A549 (cell line): ENCODE measurements around the gene SMIM44. TPM values are rescaled to one million over a fixed set of nuclear protein-coding genes. Genes with fewer than 3 reads are reported as not detected.

Experiments
- ATAC-seq, 2 experiments: fragments of 200-7000 bp in 1 of 2; fragments of >200 bp in 1 of 2; cut with Nextera tagmentation in 1 of 2; cut with Tn5 transposase in 1 of 2; 3 replicates each; pipeline versions ENCODE4 v1.8.0 to v1.9.1; 2018 to 2020; ENCODE audit warnings: mild to moderate bottlenecking in 1 of 2, moderate library complexity in 1 of 2
- CTCF ChIA-PET: fragments of 300-600 bp; sonication (Branson Sonifier 250); formaldehyde crosslinking; extraction: SDS; loops from one replicate; lab custom pipeline; 2021; ENCODE audit warnings: antibody characterized with exemption, inconsistent platforms; lab: Yijun Ruan, JAX
- POLR2A ChIA-PET: fragments of 350-600 bp; formaldehyde crosslinking; extraction: SDS; loops from one replicate; lab custom pipeline; 2021; ENCODE audit warnings: antibody characterized with exemption, inconsistent platforms; lab: Yijun Ruan, JAX
- DNase-seq, 2 experiments: peaks; one replicate each; pipeline versions ENCODE4 v3.0.0 to v3.0.0-alpha.2; 2011 to 2016; ENCODE audit warnings: low read depth in 1 of 2, low spot score in 1 of 2
- FAIRE-seq: peaks from 2 replicates; lab custom pipeline; 2011; peaks lifted over from hg19 to GRCh38; lab: Jason Lieb, UNC
- H3K27ac ChIP-seq, 2 experiments: fragments of >200 bp; sonication (Bioruptor Twin); formaldehyde crosslinking; 3 replicates each; pipeline ENCODE4 v1.5.1; 2016 to 2017
- H3K4me1 ChIP-seq: fragments of >200 bp; sonication (Bioruptor Twin); formaldehyde crosslinking; 3 replicates; pipeline ENCODE4 v1.6.1; 2016
- H3K4me2 ChIP-seq: fragments of >200 bp; sonication (Bioruptor Twin); formaldehyde crosslinking; 3 replicates; pipeline ENCODE4 v1.6.1; 2016
- H3K4me3 ChIP-seq: fragments of >200 bp; sonication (Bioruptor Twin); formaldehyde crosslinking; 3 replicates; pipeline ENCODE4 v1.5.1; 2016
- H3K9me3 ChIP-seq: fragments of >200 bp; sonication (Bioruptor Twin); formaldehyde crosslinking; 3 replicates; pipeline ENCODE4 v1.6.1; 2016
- CBX8 ChIP-seq: fragments of 200-600 bp; sonication (generic); IDR thresholded peaks from 2 replicates; pipeline ENCODE4 v1.6.1; 2016
- CHD4 ChIP-seq: fragments of 200-600 bp; sonication (generic); IDR thresholded peaks from 2 replicates; pipeline ENCODE4 v1.6.1; 2016; ENCODE audit warnings: antibody characterized with exemption, mild to moderate bottlenecking, borderline replicate concordance
- EHF ChIP-seq: fragments of 250-450 bp; sonication (Bioruptor Pico); IDR thresholded peaks from 2 replicates; pipeline ENCODE4 v1.5.0; 2020; ENCODE audit warnings: mild to moderate bottlenecking
- EP300 ChIP-seq, 2 experiments: fragments of >200 bp; sonication (Bioruptor Twin); formaldehyde crosslinking; IDR thresholded peaks; 2 replicates in 1 of 2; 3 replicates in 1 of 2; pipeline ENCODE4 v1.6.1; 2016 to 2017
- FOSB ChIP-seq: fragments of 250-450 bp; sonication (Bioruptor Pico); IDR thresholded peaks from 2 replicates; pipeline ENCODE4 v1.5.0; 2020; ENCODE audit warnings: mild to moderate bottlenecking, moderate library complexity
- FOSL2 ChIP-seq, 2 experiments: fragments of 450-650 bp in 1 of 2; fragments of >200 bp in 1 of 2; sonication (Bioruptor Twin) in 1 of 2; formaldehyde crosslinking; IDR thresholded peaks; 2 replicates each; pipeline versions ENCODE4 v1.5.0 to v1.6.1; 2016 to 2020; ENCODE audit warnings: mild to moderate bottlenecking in 1 of 2, moderate library complexity in 1 of 2
- HOXA7 ChIP-seq: fragments of 250-450 bp; sonication (Bioruptor Pico); IDR thresholded peaks from 2 replicates; pipeline ENCODE4 v1.5.0; 2020; ENCODE audit warnings: mild to moderate bottlenecking, moderate library complexity
- HOXB5 ChIP-seq: fragments of 250-450 bp; sonication (Bioruptor Pico); IDR thresholded peaks from 2 replicates; pipeline ENCODE4 v1.5.0; 2020; ENCODE audit warnings: mild to moderate bottlenecking, moderate library complexity
- JUNB ChIP-seq: fragments of >200 bp; sonication (Bioruptor Twin); formaldehyde crosslinking; IDR thresholded peaks from 2 replicates; pipeline ENCODE4 v1.6.1; 2016
- KDM1A ChIP-seq: fragments of 200-600 bp; sonication (generic); IDR thresholded peaks from 2 replicates; pipeline ENCODE4 v1.6.1; 2016; ENCODE audit warnings: low read depth, mild to moderate bottlenecking
- MAFK ChIP-seq: fragments of 450-650 bp; IDR thresholded peaks from 2 replicates; pipeline ENCODE4 v1.6.1; 2014; ENCODE audit not compliant: partially characterized antibody
- MAX ChIP-seq: IDR thresholded peaks from 2 replicates; pipeline ENCODE4 v1.6.1; 2012
- MYC ChIP-seq: IDR thresholded peaks from 2 replicates; pipeline ENCODE4 v1.6.1; 2012; ENCODE audit warnings: mild to moderate bottlenecking, inconsistent platforms, low read length, improper control_type of control experiment, borderline replicate concordance
- PBX3 ChIP-seq: IDR thresholded peaks from 2 replicates; pipeline ENCODE4 v1.6.1; 2012
- PHF8 ChIP-seq: fragments of 200-600 bp; sonication (generic); IDR thresholded peaks from 2 replicates; pipeline ENCODE4 v1.6.1; 2016; ENCODE audit warnings: low read depth, mild to moderate bottlenecking, antibody characterized with exemption, moderate library complexity, borderline replicate concordance
- RAD21 ChIP-seq, 2 experiments: fragments of >200 bp in 1 of 2; sonication (Bioruptor Twin) in 1 of 2; formaldehyde crosslinking in 1 of 2; IDR thresholded peaks in 1 of 2; conservative IDR thresholded peaks in 1 of 2; 2 replicates in 1 of 2; 3 replicates in 1 of 2; pipeline ENCODE4 v1.6.1; 2012 to 2018; ENCODE audit warnings: inconsistent platforms in 1 of 2
- RCOR1 ChIP-seq: fragments of 150-350 bp; IDR thresholded peaks from 2 replicates; pipeline ENCODE4 v1.6.1; 2014; ENCODE audit warnings: antibody characterized with exemption, low read length, low read depth
- REST ChIP-seq: fragments of 200-600 bp; sonication (generic); IDR thresholded peaks from 2 replicates; pipeline ENCODE4 v1.6.1; 2016; ENCODE audit warnings: antibody characterized with exemption, mild to moderate bottlenecking, moderate library complexity
- TFCP2L1 ChIP-seq: fragments of 250-450 bp; sonication (Bioruptor Pico); IDR thresholded peaks from 2 replicates; pipeline ENCODE4 v1.5.0; 2021; ENCODE audit warnings: mild to moderate bottlenecking
- USF2 ChIP-seq: fragments of 450-650 bp; IDR thresholded peaks from 2 replicates; pipeline ENCODE4 v1.6.1; 2014; ENCODE audit warnings: antibody characterized with exemption
- ZC3H11A ChIP-seq: fragments of 450-650 bp; IDR thresholded peaks from 2 replicates; pipeline ENCODE4 v1.6.1; 2014; ENCODE audit warnings: antibody characterized with exemption, mild to moderate bottlenecking
- WGBS: methylation state at CpG from one replicate; pipeline ENCODE4 v1.1.6; 2017; ENCODE audit errors: missing lambda C conversion rate; 5-methylcytosine and 5-hydroxymethylcytosine counted together
- polyA plus RNA-seq, 4 experiments: library from polyadenylated mRNA; depleted of rRNA in 3 of 4; stranded (reverse); fragments of >200 nt; fragmentation: RNase III in 1 of 4; extraction: RNeasy Plus Mini Kit Qiagen cat#74134 plus additional on column Dnase treatment in 1 of 4; gene quantifications; 2 replicates in 3 of 4; 3 replicates in 1 of 4; pipeline ENCODE4 v1.2.3, GENCODE V29; 2011 to 2017

The SMIM44 gene
- polyA plus RNA-seq, 2 of the 4 experiments (the other 2 are of a cell fraction) = not detected

- POLR2A ChIA-PET = no interaction called here
- Histone ChIP-seq H3K27ac (no peak overlapping the region), H3K4me3 (no peak overlapping the region), H3K9me3 (no peaks in the 10 kb centered on the region), H3K4me1 (no peaks in the 10 kb centered on the region), H3K4me2 (no peak overlapping the region)
- CTCF ChIA-PET = interaction anchor here (2.3 to 5.0 kb wide), 2 partner anchors 8 to 20 kb away, joined by 10 to 27 read pairs; no protein-coding TSS in a partner anchor
- WGBS = 92% methylated on average over 16 of the region's 16 CpGs
- DNase-seq = no peak
- no peak for FAIRE-seq
- TF ChIP-seq USF2 (no peak), FOSL2 (IDR thresholded peaks at IDR 0.05) (no peak), FOSL2 (CRISPR knock-in tag; IDR thresholded peaks at IDR 0.05) (no peak), RAD21 (conservative IDR thresholded peaks at IDR 0.05 in 1 of 2, IDR thresholded peaks at IDR 0.05 in 1 of 2) (no peak), HOXA7 (no peak)
- ATAC-seq = no peak
Measured at GRCh38 chr19:3492919-3493318, 9.7 kb upstream of the SMIM44 start.

GRCh38 chr19:3492131-3492839, 9.0 kb upstream of the SMIM44 start:
- no peak overlapping the region for H3K4me3 ChIP-seq
- no peak overlapping the region for H3K4me2 ChIP-seq
- TF ChIP-seq CBX8 = no peak
- no peak for TF ChIP-seq ZC3H11A
- no peaks in the 10 kb centered on the region for H3K4me1 ChIP-seq
- CTCF ChIA-PET = interaction anchor here (5.0 kb wide), 1 partner anchor 19 kb away, joined by 27 read pairs; no protein-coding TSS in a partner anchor
- FAIRE-seq (no peak), DNase-seq (no peak), ATAC-seq (no peak)
- H3K27ac ChIP-seq = no peak overlapping the region
- no peaks in the 10 kb centered on the region for H3K9me3 ChIP-seq
- POLR2A ChIA-PET = no interaction called here
- WGBS = 95% methylated on average over 20 of the region's 45 CpGs

GRCh38 chr19:3491396-3492119, 8.3 kb upstream of the SMIM44 start:
- Histone ChIP-seq H3K4me3 (no peak overlapping the region), H3K4me2 (no peak overlapping the region), H3K27ac (no peak overlapping the region), H3K9me3 (no peaks in the 10 kb centered on the region), H3K4me1 (no peaks in the 10 kb centered on the region)
- ATAC-seq (no peak), DNase-seq (no peak), FAIRE-seq (no peak)
- ChIA-PET CTCF (interaction anchor here (0.5 to 5.0 kb wide), 4 partner anchors 18 to 187 kb away, joined by 3 to 27 read pairs (median 5); no protein-coding TSS in a partner anchor), POLR2A (no interaction called here)
- TF ChIP-seq PBX3 (no peak), FOSB (CRISPR knock-in tag) (no peak), MAX (no peak), PHF8 (no peak), CHD4 (no peak), JUNB (no peak), REST (no peak), ZC3H11A (no peak), MYC (no peak), MAFK (no peak), TFCP2L1 (CRISPR knock-in tag) (no peak), CBX8 (no peak), RCOR1 (no peak), EP300 (IDR thresholded peaks at IDR 0.05) (no peak), EHF (CRISPR knock-in tag) (no peak), KDM1A (no peak), HOXB5 (CRISPR knock-in tag) (no peak)
- WGBS = 94% methylated on average over 15 of the region's 55 CpGs
